Measurements from ENCODE around the gene TSHZ2.
"Not testable (repeated sequence)": the region's sequence is repeated elsewhere in the genome, so short reads cannot be mapped to it uniquely, and the experiment has no call there.

Gene TSHZ2

GRCh38 chr20:53423587-53424146 is 451.5 kb downstream of the TSHZ2 start:
- no peaks in the 10 kb centered on the region for H3K27me3 ChIP-seq (replicated peaks; ENCODE audit: control insufficient read depth, insufficient read depth, low read length)

GRCh38 chr20:53425481-53425880 is 453.3 kb downstream of the TSHZ2 start:
- Histone ChIP-seq H3K9ac (ENCODE audit: low read length) (no peak overlapping the region), H3K27me3 (replicated peaks; ENCODE audit: control insufficient read depth, insufficient read depth, low read length) (no peaks in the 10 kb centered on the region), H3K9me3 (ENCODE audit: control insufficient read depth, low read length) (no peaks in the 10 kb centered on the region), H3K4me3 (ENCODE audit: low read length) (no peak overlapping the region), H3K4me1 (ENCODE audit: control insufficient read depth, insufficient read depth, low read length) (peaks cover 5% of the 10 kb centered on the region), H3K36me3 (ENCODE audit: control insufficient read depth, insufficient read depth, low read length, severe bottlenecking) (no peaks in the 10 kb centered on the region)
- no peak for DNase-seq (ENCODE audit: low read depth)

More at GRCh38 chr20:53423587-53424146, 451.5 kb downstream of the TSHZ2 start:
- Histone ChIP-seq H3K36me3 (ENCODE audit: control insufficient read depth, insufficient read depth, low read length, severe bottlenecking) (no peaks in the 10 kb centered on the region), H3K4me3 (ENCODE audit: low read length) (no peak overlapping the region), H3K4me1 (ENCODE audit: control insufficient read depth, insufficient read depth, low read length) (peaks cover 5% of the 10 kb centered on the region), H3K9ac (ENCODE audit: low read length) (no peak overlapping the region), H3K9me3 (ENCODE audit: control insufficient read depth, low read length) (no peaks in the 10 kb centered on the region)
- DNase-seq (ENCODE audit: low read depth) = no peak

- Histone ChIP-seq H3K4me1 (ENCODE audit: control insufficient read depth, insufficient read depth, low read length) (peaks cover 5% of the 10 kb centered on the region), H3K36me3 (ENCODE audit: control insufficient read depth, insufficient read depth, low read length, severe bottlenecking) (no peaks in the 10 kb centered on the region), H3K27me3 (replicated peaks; ENCODE audit: control insufficient read depth, insufficient read depth, low read length) (no peaks in the 10 kb centered on the region), H3K9me3 (ENCODE audit: control insufficient read depth, low read length) (no peaks in the 10 kb centered on the region), H3K4me3 (ENCODE audit: low read length) (no peak overlapping the region), H3K9ac (ENCODE audit: low read length) (no peak overlapping the region)
- no peak for DNase-seq (ENCODE audit: low read depth)
Measured at GRCh38 chr20:53425941-53426340, 453.8 kb downstream of the TSHZ2 start.

DNA sequence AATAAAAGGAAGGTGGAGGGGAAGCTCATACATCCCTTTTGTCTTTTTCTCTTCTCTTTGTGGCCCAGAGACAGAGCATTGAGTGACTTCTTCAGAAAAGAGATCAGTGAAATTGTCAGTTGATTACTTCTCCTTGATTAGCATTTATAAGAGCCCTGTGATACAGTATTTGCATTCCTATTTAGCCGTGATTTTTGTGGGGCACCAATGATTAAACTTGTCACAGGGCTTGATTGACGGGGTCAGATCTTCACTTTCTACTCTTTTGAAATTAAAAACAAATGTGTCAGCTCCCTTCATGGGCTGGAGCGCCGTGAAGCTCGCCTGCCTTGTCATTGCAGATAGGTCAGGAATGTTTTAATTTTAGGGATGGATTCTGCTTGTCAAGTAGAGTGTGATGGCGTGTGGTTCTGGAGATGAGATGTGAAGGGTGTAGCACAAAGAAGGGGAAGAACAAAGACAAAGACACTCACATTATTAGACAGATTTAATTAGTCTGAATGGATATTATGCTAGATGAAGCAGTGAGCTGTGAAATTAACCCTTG is 454.7 kb downstream of the TSHZ2 start:
- no peaks in the 10 kb centered on the region for H3K36me3 ChIP-seq (ENCODE audit: control insufficient read depth, insufficient read depth, low read length, severe bottlenecking)
- H3K4me1 ChIP-seq (ENCODE audit: control insufficient read depth, insufficient read depth, low read length) = peaks cover 5% of the 10 kb centered on the region
- no peak overlapping the region for H3K9ac ChIP-seq (ENCODE audit: low read length)
- H3K4me3 ChIP-seq (ENCODE audit: low read length) = no peak overlapping the region
- no peaks in the 10 kb centered on the region for H3K9me3 ChIP-seq (ENCODE audit: control insufficient read depth, low read length)
- DNase-seq (ENCODE audit: low read depth) = no peak
- H3K27me3 ChIP-seq (replicated peaks; ENCODE audit: control insufficient read depth, insufficient read depth, low read length) = no peaks in the 10 kb centered on the region

DNA sequence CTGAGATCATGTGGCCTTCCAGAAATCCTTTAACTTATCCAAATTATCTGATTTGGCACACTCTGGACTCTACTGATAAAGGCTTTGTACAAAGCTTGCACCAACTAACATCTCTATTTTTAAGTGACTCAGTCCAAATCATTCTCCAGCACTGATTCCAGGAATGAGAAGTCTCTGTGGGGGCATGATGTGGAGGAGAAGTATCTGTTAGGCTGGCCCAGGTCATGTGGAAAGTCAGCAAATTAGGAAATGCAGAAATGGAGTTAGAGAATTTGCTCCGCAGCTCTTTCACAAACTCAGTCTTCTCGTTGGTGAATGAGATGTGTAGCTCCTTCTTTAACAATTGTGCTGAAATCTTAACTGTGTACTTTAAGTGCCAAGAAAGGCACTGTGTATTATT is 455.8 kb downstream of the TSHZ2 start:
- peaks cover 5% of the 10 kb centered on the region for H3K4me1 ChIP-seq (ENCODE audit: control insufficient read depth, insufficient read depth, low read length)
- DNase-seq (ENCODE audit: low read depth) = no peak
- no peaks in the 10 kb centered on the region for H3K27me3 ChIP-seq (replicated peaks; ENCODE audit: control insufficient read depth, insufficient read depth, low read length)
- H3K9me3 ChIP-seq (ENCODE audit: control insufficient read depth, low read length) = no peaks in the 10 kb centered on the region
- H3K4me3 ChIP-seq (ENCODE audit: low read length) = no peak overlapping the region
- no peaks in the 10 kb centered on the region for H3K36me3 ChIP-seq (ENCODE audit: control insufficient read depth, insufficient read depth, low read length, severe bottlenecking)
- H3K9ac ChIP-seq (ENCODE audit: low read length) = no peak overlapping the region

GRCh38 chr20:53428588-53428987 is 456.4 kb downstream of the TSHZ2 start:
- no peak overlapping the region for H3K9ac ChIP-seq (ENCODE audit: low read length)
- H3K4me1 ChIP-seq (ENCODE audit: control insufficient read depth, insufficient read depth, low read length) = peaks cover 5% of the 10 kb centered on the region
- H3K36me3 ChIP-seq (ENCODE audit: control insufficient read depth, insufficient read depth, low read length, severe bottlenecking) = no peaks in the 10 kb centered on the region
- no peaks in the 10 kb centered on the region for H3K9me3 ChIP-seq (ENCODE audit: control insufficient read depth, low read length)
- no peaks in the 10 kb centered on the region for H3K27me3 ChIP-seq (replicated peaks; ENCODE audit: control insufficient read depth, insufficient read depth, low read length)
- no peak for DNase-seq (ENCODE audit: low read depth)
- H3K4me3 ChIP-seq (ENCODE audit: low read length) = no peak overlapping the region

DNA sequence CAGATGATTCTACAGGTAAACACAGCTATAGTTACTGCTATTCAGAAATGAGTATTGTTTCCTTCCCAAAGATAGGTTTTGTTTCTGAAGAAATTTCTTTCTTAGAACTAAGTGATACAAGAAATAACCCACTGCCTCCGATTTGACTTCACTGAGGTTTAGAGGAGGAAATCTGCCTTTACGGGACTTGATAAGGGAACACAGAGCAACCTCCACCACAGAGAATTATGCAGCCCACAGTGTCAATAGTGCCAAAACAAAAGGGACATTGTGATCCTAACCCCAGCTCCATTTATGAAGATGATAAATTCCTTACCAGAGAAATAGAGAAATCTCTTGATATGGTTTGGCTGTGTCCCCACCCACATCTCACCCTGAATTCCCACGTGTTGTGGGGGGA is 456.8 kb downstream of the TSHZ2 start:
- Histone ChIP-seq H3K4me1 (ENCODE audit: control insufficient read depth, insufficient read depth, low read length) (peaks cover 5% of the 10 kb centered on the region), H3K9me3 (ENCODE audit: control insufficient read depth, low read length) (no peaks in the 10 kb centered on the region), H3K36me3 (ENCODE audit: control insufficient read depth, insufficient read depth, low read length, severe bottlenecking) (no peaks in the 10 kb centered on the region), H3K27me3 (replicated peaks; ENCODE audit: control insufficient read depth, insufficient read depth, low read length) (no peaks in the 10 kb centered on the region), H3K9ac (ENCODE audit: low read length) (no peak overlapping the region), H3K4me3 (ENCODE audit: low read length) (no peak overlapping the region)
- no peak for DNase-seq (ENCODE audit: low read depth)

DNA sequence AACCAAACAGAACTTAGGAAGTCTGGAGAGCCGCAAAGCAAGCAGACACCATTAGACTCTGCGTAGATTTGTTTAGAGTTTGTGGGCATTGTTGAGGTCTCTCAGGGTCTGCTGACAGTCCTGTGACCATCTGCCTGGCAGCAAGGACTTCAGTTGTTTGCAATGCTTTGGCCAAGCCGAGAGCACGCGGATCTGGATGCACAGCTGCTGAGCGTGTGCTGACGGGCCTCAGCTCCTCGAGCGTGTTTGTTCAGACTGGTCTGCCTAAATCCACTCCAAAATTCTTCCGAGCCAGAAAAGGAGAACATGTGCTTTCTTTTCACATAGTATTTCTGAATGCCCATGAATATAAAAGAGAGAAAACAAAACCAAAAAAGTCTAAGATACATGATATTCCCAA is 462.5 kb downstream of the TSHZ2 start:
- Histone ChIP-seq H3K4me1 (ENCODE audit: control insufficient read depth, insufficient read depth, low read length) (peaks cover 8% of the 10 kb centered on the region), H3K36me3 (ENCODE audit: control insufficient read depth, insufficient read depth, low read length, severe bottlenecking) (no peaks in the 10 kb centered on the region), H3K4me3 (ENCODE audit: low read length) (no peak overlapping the region), H3K9me3 (ENCODE audit: control insufficient read depth, low read length) (no peaks in the 10 kb centered on the region), H3K27me3 (replicated peaks; ENCODE audit: control insufficient read depth, insufficient read depth, low read length) (no peaks in the 10 kb centered on the region), H3K9ac (ENCODE audit: low read length) (no peak overlapping the region)
- no peak for DNase-seq (ENCODE audit: low read depth)

- H3K4me1 ChIP-seq (ENCODE audit: control insufficient read depth, insufficient read depth, low read length); H3K4me3 ChIP-seq (ENCODE audit: low read length); H3K36me3 ChIP-seq (ENCODE audit: control insufficient read depth, insufficient read depth, low read length, severe bottlenecking); H3K27me3 ChIP-seq (replicated peaks; ENCODE audit: control insufficient read depth, insufficient read depth, low read length); H3K9ac ChIP-seq (ENCODE audit: low read length); DNase-seq (ENCODE audit: low read depth); H3K9me3 ChIP-seq (ENCODE audit: control insufficient read depth, low read length): not testable (repeated sequence)
Measured at GRCh38 chr20:53436927-53437326, 464.8 kb downstream of the TSHZ2 start.

- Histone ChIP-seq H3K27me3 (replicated peaks; ENCODE audit: control insufficient read depth, insufficient read depth, low read length) (no peaks in the 10 kb centered on the region), H3K4me1 (ENCODE audit: control insufficient read depth, insufficient read depth, low read length) (peaks cover 8% of the 10 kb centered on the region), H3K36me3 (ENCODE audit: control insufficient read depth, insufficient read depth, low read length, severe bottlenecking) (no peaks in the 10 kb centered on the region), H3K9me3 (ENCODE audit: control insufficient read depth, low read length) (no peaks in the 10 kb centered on the region), H3K9ac (ENCODE audit: low read length) (no peak overlapping the region), H3K4me3 (ENCODE audit: low read length) (no peak overlapping the region)
- no peak for DNase-seq (ENCODE audit: low read depth)
Measured at GRCh38 chr20:53438368-53438767, 466.2 kb downstream of the TSHZ2 start.

DNA sequence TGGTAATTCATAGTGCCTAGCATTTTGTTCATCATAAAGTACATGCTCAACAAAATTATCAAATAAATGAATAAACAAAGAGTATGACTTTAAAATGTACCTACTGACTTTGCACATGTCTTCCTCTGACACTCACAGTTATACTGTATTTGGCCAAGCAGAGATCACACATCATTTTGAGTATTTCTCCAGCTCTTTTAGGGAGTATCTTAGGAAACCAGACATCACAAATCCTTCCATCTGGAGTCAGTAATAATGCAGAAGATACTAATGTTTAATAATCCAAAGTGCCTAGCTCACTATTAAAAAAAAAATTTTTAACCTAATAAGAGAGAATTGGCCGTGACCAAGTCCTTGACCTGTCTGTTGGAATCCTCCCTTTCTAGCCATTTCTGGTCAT is 466.9 kb downstream of the TSHZ2 start:
- H3K27me3 ChIP-seq (replicated peaks; ENCODE audit: control insufficient read depth, insufficient read depth, low read length) = no peaks in the 10 kb centered on the region
- no peak overlapping the region for H3K9ac ChIP-seq (ENCODE audit: low read length)
- no peaks in the 10 kb centered on the region for H3K36me3 ChIP-seq (ENCODE audit: control insufficient read depth, insufficient read depth, low read length, severe bottlenecking)
- H3K4me1 ChIP-seq (ENCODE audit: control insufficient read depth, insufficient read depth, low read length) = peaks cover 9% of the 10 kb centered on the region
- DNase-seq (ENCODE audit: low read depth) = no peak
- no peak overlapping the region for H3K4me3 ChIP-seq (ENCODE audit: low read length)
- H3K9me3 ChIP-seq (ENCODE audit: control insufficient read depth, low read length) = no peaks in the 10 kb centered on the region

DNA sequence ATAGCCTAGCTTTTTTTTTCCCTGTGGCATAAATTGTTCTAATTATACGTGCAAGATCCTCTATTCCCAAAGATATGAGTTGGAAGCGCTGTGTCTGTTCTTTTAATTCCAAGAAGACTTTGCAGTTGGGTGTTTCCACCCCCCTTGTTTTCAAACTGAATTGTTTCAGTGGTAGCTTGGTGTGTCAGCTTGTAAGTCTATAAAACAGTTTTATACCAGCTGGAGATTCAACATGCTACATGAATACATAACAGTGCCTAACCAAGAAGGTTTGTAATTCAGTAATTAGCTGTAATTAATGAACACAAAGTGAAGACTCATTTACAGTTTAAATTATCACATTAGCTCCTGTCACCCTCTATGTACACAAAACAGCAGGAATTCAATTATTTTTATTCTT is 467.5 kb downstream of the TSHZ2 start:
- no peaks in the 10 kb centered on the region for H3K27me3 ChIP-seq (replicated peaks; ENCODE audit: control insufficient read depth, insufficient read depth, low read length)
- H3K9me3 ChIP-seq (ENCODE audit: control insufficient read depth, low read length) = no peaks in the 10 kb centered on the region
- H3K36me3 ChIP-seq (ENCODE audit: control insufficient read depth, insufficient read depth, low read length, severe bottlenecking) = no peaks in the 10 kb centered on the region
- peaks cover 13% of the 10 kb centered on the region for H3K4me1 ChIP-seq (ENCODE audit: control insufficient read depth, insufficient read depth, low read length)
- H3K4me3 ChIP-seq (ENCODE audit: low read length) = no peak overlapping the region
- no peak for DNase-seq (ENCODE audit: low read depth)
- no peak overlapping the region for H3K9ac ChIP-seq (ENCODE audit: low read length)
